ENCODE results near the gene MPC1L.

The MPC1L gene

DNA sequence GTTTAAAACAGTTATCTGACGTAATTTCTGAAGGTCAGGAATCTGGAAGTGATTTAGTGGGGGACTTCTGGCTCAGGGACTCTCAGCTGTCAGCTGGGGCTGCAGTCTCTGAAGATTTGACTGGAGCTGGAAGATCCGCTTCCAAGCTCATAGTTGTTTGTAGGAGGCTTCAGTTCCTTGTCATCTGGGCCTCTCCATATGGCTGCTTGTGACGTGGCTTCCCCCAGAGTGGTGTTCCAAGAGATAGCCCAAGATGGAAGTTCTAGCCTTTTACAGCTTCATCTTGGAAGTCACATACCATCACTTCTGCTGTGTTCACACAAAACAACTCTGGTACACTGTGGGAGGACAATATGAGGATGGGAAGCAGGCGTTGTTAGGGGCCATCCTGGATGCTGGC, 2.1 kb downstream of the MPC1L start:
- peak in 3 of 10 donors; percentile 12 to 77 (median 76) for DNase-seq
- intact Hi-C loops (cut with DNase I): no loop called here

GRCh38 chrX:40628506-40628905, 5.3 kb downstream of the MPC1L start:
- intact Hi-C loops (cut with DNase I): no loop called here
- no peak for DNase-seq

- DNase-seq: no peak
Observed at GRCh38 chrX:40632199-40632598, 9.0 kb downstream of the MPC1L start.

GRCh38 chrX:40637687-40638086, 14.5 kb downstream of the MPC1L start:
- intact Hi-C loops (cut with DNase I): no loop called here
- no peak for DNase-seq

More at GRCh38 chrX:40632199-40632598, 9.0 kb downstream of the MPC1L start:
- intact Hi-C loops (cut with DNase I): no loop called here

DNA sequence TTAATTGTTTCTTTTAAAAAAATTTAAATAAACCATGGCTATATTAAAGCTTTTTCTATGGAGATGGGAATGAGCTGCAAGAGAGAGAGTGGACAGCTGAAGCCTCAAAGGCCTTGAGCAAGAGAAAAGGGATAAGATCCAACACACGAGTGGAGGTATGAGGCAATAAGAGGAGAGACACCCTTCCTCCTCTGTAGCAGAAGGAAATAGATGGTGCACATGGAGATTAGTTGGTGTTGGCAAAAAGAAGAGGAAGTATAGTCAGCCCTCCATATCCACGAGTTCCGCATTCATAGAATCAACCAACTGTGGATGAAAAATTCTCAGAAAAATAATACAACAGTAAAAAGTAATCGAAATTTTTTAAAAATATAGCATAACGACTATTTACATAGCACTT, 20.9 kb downstream of the MPC1L start:
- DNase-seq: no peak
- intact Hi-C loops (cut with DNase I): loop anchor here (10.0 kb wide), 2 partner anchors 99 to 441 kb away; partner anchors contain the start of gene USP9X

DNA sequence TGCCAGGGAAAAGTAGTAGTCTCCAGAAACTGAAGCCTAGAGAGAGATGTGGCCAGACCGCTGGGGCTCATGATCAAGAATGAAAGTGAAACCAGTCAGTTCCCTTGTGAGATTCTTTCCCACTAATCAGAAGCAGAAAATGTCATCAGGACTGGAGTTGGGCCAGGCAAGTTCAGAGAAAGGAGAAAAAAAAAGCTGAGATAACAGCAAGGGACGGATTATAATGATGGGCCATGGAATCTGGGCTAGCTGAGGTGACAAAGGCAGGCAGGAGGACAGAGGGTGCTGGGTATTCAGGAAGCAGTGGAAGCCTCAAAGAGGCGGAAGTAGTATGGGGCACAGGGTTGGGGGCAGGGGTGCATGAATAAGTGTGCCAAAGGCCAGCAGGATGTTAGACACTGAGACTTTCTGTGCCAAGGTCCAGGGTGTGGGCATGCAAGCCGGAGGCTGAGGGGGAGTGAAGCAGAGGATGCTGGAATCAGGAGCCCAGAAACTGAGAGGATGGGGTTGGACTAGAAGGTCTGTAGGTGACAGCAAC, 21.7 kb downstream of the MPC1L start:
- intact Hi-C loops (cut with DNase I): loop anchor here (10.0 kb wide), 2 partner anchors 100 to 440 kb away; partner anchors contain the start of gene USP9X
- peak in 1 of 10 donors; percentile 10 for DNase-seq

GRCh38 chrX:40646489-40647306, 23.5 kb downstream of the MPC1L start:
- DNase-seq: peak in 5 of 10 donors; percentile 4 to 84 (median 71)
- intact Hi-C loops (cut with DNase I): loop anchor here (10.0 kb wide), 2 partner anchors 102 to 438 kb away; partner anchors contain the start of gene USP9X

DNA sequence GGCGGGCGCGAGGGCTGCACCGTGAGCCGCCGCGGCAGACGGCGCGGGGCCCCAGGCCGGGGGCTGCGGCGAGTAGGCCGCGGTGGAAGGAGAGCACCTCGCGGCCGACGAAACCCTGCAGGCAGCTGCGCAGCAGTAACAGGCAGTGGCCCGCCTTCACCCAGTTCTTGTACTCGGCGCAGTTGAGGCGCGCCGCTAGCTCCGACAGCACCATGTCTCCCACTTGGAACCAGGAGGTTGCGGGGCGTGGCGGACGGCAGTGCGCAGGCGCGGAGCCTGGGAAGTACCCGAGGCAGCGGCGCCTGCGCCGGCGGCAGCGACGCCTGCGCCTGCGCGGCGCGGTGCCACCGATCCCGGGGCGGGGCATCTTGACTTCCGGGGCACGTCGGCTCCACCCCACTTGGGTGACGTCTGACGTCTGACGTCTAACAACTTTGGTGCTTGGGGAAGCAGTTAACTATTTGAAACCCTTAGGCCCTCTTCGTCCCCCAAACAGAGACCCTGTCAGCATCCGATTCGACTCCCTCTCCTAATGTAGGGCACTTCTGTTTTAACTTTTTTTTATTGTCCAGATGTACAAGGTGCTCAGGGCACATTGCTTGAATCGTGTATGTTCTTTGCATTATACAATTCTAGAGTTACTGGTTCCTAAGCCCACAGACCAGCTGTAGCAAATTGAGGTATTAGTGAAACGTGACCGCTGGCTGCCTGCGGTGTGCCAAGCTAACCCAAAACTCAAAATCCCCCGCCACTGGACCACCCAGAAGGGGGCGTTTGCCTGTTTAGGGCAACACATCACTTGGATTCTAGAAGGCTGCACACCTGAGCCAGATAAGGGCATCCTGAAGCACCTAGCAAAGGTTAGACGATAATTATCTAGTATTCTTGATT, 24.3 kb downstream of the MPC1L start, which contains the start of gene CXorf38:
CXorf38 (minus strand) TSS at position 255 of the 891 bp plus-strand sequence; CDS start at position 214, 41 bp downstream.
- intact Hi-C loops (cut with DNase I): loop anchor here (10.0 kb wide), 2 partner anchors 103 to 437 kb away; partner anchors contain the start of gene USP9X
- DNase-seq: peak; percentile 76 to 98 (median 82)

- intact Hi-C loops (cut with DNase I): loop anchor here (2.0 to 5.0 kb wide), 3 partner anchors 143 to 601 kb away; no protein-coding TSS in a partner anchor
- peak in 8 of 10 donors; percentile 26 to 89 (median 58) for DNase-seq
Observed at GRCh38 chrX:40651620-40652223, 28.5 kb downstream of the MPC1L start.

DNA sequence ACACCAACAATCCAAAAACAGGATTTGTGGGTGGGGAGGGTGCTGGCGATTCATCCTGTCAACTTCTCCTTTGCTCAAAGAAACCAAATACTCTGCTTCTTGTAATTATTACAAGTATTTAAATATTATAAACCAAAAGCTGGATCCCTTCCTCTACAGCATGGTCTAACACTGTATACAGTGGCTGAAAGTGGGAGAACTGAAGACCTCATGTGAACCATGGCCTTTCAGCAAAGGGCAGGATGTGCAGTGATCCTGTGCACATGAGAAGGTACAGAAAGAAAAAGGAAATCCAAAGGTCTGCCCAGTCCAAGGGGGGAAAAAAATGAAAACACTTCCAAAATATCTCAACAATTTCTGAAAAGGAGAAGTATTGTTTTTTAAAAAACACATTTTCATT, 29.4 kb downstream of the MPC1L start:
- intact Hi-C loops (cut with DNase I): loop anchor here (2.0 to 5.0 kb wide), 2 partner anchors 465 to 600 kb away; no protein-coding TSS in a partner anchor
- DNase-seq: no peak

DNA sequence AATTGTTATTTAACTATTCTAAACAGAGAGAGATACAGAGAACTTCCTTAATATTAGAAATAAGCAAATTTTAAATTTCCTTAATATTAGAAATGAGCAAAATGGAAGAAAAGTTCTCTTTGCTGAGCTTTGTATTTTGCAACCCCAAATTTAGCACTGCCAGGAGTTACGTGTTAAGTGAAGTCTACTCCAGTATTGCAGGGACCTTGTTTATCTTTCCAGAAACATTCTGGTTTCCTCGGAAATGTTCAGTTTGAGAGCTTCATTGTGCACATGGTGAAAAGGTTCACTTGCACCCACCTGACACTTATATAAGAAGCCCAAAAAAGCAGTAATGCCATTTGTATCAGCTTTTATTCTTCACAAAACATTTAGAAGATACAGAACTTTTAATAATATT, 30.3 kb downstream of the MPC1L start:
- intact Hi-C loops (cut with DNase I): loop anchor here (2.0 to 5.0 kb wide), 2 partner anchors 464 to 599 kb away; no protein-coding TSS in a partner anchor
- DNase-seq: no peak

- intact Hi-C loops (cut with DNase I): loop anchor here (5.0 kb wide), 1 partner anchor 77 kb away; the partner anchor contains the start of gene MED14
- DNase-seq: no peak
Observed at GRCh38 chrX:40660381-40660780, 37.2 kb downstream of the MPC1L start.

GRCh38 chrX:40661489-40661888, 38.3 kb downstream of the MPC1L start:
- intact Hi-C loops (cut with DNase I): loop anchor here (5.0 kb wide), 1 partner anchor 76 kb away; the partner anchor contains the start of gene MED14
- no peak for DNase-seq

GRCh38 chrX:40663078-40663740, 40.0 kb downstream of the MPC1L start:
- intact Hi-C loops (cut with DNase I): loop anchor here (5.0 kb wide), 1 partner anchor 74 kb away; the partner anchor contains the start of gene MED14
- no peak for DNase-seq

GRCh38 chrX:40663880-40664630, 40.8 kb downstream of the MPC1L start:
- intact Hi-C loops (cut with DNase I): loop anchor here (5.0 kb wide), 1 partner anchor 73 kb away; the partner anchor contains the start of gene MED14
- peak in 1 of 10 donors; percentile 29 for DNase-seq

- DNase-seq: no peak
- intact Hi-C loops (cut with DNase I): no loop called here
Observed at GRCh38 chrX:40671126-40671525, 47.9 kb downstream of the MPC1L start.
